ENCODE results near the gene SNPH.

DNA sequence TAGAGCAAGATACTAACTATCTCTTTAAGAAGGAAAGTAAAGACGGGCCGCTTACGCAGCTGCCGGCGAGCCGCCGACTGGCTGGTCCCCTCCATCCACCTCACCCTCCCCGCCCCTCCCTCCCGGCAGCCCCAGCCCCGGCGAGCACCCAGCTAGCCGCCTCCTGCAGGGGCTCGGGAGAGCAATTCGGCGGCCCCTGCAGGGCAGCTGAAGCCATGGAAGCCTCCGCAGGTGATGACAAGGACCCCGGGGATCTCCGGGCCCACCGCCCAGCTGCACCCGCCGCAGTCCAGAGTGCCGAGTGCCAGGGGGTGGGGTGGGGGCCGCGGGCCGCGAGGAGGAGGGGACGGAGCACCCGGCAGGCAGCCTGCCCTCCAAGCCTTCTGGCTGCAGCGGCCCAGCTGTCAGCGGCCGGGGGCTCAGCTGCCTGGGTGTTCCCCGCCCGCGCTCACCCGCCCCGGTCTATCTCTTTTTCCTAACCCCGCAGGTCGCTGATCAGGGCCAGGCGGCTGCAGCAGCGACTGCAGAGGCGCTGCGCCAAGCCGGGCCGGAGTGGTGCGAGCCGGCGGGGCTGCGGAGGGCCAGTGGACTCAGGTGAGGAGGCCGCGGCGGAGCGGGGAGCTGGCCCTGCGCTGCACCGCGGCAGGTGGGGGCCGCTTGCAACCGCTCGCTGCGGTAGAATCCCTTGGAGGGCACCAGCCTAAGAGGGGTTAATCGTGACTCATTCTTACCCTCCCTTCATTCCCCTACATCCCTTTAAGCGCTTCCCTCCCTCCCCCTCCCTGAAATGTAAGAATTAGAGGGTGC is at the start of gene SNPH:
- TF ChIP-seq EZH2 (IDR thresholded peaks at IDR 0.05; ENCODE audit: insufficient read depth, poor library complexity, severe bottlenecking) (no peak), EZH2phosphoT487 (IDR thresholded peaks at IDR 0.05; ENCODE audit: insufficient read depth, low read depth) (no peak)

All from GM23248 (cell line).